Measurements from ENCODE around the gene CYB5B.
A peak's percentile ranks its signal among the peaks of the same experiment; 100 is the strongest.

CYB5B gene

DNA sequence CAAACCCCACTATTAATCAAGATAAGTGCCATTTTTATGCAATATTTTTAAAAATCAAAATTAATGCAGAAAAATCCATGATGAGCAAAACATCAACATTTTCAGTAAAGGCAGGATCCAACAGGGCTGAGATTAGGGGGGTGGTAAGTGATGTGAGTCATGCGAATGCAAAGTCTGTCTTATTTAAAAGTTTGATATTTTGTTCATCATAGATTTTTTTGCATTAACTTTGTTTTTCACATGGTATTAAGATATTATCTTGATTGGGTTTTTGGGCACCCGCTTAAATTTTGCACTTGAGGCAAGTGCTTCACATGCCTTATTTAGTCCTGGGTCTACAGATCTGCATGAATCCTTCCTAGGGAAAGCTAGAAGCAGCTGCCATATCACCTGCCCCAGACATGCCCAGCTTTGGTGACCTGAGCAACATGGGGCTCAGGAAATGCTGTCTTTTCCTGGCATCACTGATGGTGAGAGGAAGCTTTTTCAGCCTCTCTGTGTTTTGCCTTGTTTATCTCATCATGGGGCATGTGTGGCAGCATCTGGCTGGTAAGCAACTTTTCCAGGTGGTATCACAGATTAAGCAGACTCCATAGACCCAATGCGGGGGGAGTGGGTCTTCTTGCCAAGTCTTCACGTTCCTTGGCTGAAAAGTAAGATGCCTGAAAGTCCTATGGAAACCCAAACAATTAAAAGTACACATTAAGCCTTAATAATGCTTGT, 83.8 kb downstream of the CYB5B start:
- no peaks in the 10 kb centered on the region for H3K79me2 ChIP-seq
- H2AFZ ChIP-seq = peak overlapping the region; percentile 8
- no peak overlapping the region for H3K4me3 ChIP-seq (ENCODE audit: low read depth, low read length)
- TF ChIP-seq, protein P1, sequence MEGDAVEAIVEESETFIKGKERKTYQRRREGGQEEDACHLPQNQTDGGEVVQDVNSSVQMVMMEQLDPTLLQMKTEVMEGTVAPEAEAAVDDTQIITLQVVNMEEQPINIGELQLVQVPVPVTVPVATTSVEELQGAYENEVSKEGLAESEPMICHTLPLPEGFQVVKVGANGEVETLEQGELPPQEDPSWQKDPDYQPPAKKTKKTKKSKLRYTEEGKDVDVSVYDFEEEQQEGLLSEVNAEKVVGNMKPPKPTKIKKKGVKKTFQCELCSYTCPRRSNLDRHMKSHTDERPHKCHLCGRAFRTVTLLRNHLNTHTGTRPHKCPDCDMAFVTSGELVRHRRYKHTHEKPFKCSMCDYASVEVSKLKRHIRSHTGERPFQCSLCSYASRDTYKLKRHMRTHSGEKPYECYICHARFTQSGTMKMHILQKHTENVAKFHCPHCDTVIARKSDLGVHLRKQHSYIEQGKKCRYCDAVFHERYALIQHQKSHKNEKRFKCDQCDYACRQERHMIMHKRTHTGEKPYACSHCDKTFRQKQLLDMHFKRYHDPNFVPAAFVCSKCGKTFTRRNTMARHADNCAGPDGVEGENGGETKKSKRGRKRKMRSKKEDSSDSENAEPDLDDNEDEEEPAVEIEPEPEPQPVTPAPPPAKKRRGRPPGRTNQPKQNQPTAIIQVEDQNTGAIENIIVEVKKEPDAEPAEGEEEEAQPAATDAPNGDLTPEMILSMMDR (IDR thresholded peaks at IDR 0.05) = no peak
- no peaks in the 10 kb centered on the region for H3K36me3 ChIP-seq (ENCODE audit: control insufficient read depth, insufficient read depth, low read length)
- no peaks in the 10 kb centered on the region for H3K9me3 ChIP-seq (ENCODE audit: control insufficient read depth, low read length)
- H3K27ac ChIP-seq = no peak overlapping the region
- H3K4me1 ChIP-seq = no peaks in the 10 kb centered on the region
- H3K9ac ChIP-seq = no peak overlapping the region
- H3K27me3 ChIP-seq (ENCODE audit: control insufficient read depth, insufficient read depth, low read length) = no peaks in the 10 kb centered on the region
- H3K4me2 ChIP-seq (ENCODE audit: low read length) = peak overlapping the region; percentile 35

DNA sequence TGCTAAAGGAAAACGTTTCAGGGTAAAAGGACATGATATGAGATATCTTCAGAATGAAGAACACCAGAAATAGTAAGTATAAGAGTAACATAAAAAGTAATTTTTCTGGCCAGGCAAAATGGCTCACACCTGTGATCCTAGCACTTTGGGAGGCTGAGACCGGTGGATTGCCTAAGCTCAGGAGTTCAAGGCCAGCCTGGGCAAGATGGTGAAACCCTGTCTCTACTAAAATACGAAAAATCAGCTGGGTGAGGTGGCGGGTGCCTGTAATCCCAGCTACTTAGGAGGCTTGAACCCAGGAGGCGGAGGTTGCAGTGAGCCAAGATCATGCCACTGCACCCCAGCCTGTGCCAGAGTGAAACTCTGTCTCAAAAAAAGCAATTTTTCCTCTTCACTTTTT, 84.7 kb downstream of the CYB5B start:
- Histone ChIP-seq H3K27me3 (ENCODE audit: control insufficient read depth, insufficient read depth, low read length) (no peaks in the 10 kb centered on the region), H3K36me3 (ENCODE audit: control insufficient read depth, insufficient read depth, low read length) (no peaks in the 10 kb centered on the region), H2AFZ (no peak overlapping the region), H3K27ac (no peak overlapping the region), H3K4me3 (ENCODE audit: low read depth, low read length) (no peak overlapping the region), H3K9ac (no peak overlapping the region), H3K79me2 (no peaks in the 10 kb centered on the region), H3K9me3 (ENCODE audit: control insufficient read depth, low read length) (no peaks in the 10 kb centered on the region), H3K4me1 (peaks cover 5% of the 10 kb centered on the region), H3K4me2 (ENCODE audit: low read length) (no peak overlapping the region)
- TF ChIP-seq, protein P1 (IDR thresholded peaks at IDR 0.05) = no peak

DNA sequence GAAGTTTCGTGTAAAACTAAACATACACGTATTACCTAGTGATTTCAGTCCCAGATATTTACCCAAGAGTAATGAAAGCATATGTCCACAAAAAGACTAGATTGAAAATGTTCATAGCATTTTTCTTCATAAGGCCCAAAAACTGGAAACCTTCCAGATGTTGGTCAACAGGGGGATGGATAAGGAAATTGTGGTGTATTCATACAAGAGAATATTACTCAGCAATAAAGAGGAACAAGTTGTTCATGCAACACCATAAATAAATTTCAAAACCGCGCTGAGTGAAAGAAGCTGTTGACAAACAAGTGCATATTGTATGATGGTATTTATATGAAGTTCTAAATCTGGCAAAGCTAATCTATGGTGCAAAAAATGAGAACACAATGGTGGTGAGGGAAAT, 87.2 kb downstream of the CYB5B start:
- TF ChIP-seq, protein P1 (IDR thresholded peaks at IDR 0.05) = no peak
- H3K27ac ChIP-seq = no peak overlapping the region
- no peak overlapping the region for H2AFZ ChIP-seq
- no peaks in the 10 kb centered on the region for H3K36me3 ChIP-seq (ENCODE audit: control insufficient read depth, insufficient read depth, low read length)
- H3K4me1 ChIP-seq = peaks cover 5% of the 10 kb centered on the region
- H3K4me2 ChIP-seq (ENCODE audit: low read length) = no peak overlapping the region
- H3K79me2 ChIP-seq = no peaks in the 10 kb centered on the region
- H3K27me3 ChIP-seq (ENCODE audit: control insufficient read depth, insufficient read depth, low read length) = no peaks in the 10 kb centered on the region
- H3K9me3 ChIP-seq (ENCODE audit: control insufficient read depth, low read length) = no peaks in the 10 kb centered on the region
- no peak overlapping the region for H3K4me3 ChIP-seq (ENCODE audit: low read depth, low read length)
- H3K9ac ChIP-seq = no peak overlapping the region

DNA sequence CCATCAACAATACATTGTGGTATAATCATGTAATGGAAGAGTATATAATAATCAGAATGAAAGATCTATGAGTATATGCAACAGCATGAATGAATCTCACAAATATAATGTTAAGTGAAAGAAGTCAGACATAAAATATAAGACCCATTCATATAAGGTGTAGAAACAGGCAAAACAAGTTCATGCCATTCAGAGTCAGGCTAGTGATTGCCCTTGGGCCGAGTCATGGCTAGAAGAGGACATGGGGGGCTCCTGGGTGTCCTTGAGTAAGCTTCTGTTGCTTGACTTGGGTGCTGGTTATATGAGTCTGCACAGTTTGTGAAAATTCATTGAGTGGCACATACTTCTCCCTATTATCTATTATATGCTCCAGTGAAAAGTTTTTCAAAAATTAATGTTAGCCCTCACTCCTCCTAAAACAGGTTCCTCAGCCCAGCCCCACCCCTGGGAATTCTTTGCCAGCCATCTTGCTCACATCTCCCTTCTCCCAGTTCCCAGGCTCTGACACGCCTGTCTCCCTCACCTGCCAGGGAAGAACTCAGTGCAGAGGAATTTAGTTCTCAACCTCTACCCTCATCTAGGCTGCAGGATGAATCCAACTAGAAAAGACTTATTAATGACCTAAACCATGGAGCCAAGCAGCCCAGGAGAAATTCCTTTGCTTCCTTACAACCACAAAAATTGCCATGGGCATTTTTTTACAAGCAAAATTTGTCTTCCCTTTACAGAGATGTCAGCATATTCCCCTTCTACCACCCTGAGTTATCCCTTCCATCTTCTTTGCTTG, 89.0 kb downstream of the CYB5B start:
- H3K27ac ChIP-seq = no peak overlapping the region
- H3K9me3 ChIP-seq (ENCODE audit: control insufficient read depth, low read length) = no peaks in the 10 kb centered on the region
- peaks cover 5% of the 10 kb centered on the region for H3K4me1 ChIP-seq
- H3K4me3 ChIP-seq (ENCODE audit: low read depth, low read length) = no peak overlapping the region
- no peak overlapping the region for H3K4me2 ChIP-seq (ENCODE audit: low read length)
- TF ChIP-seq, protein P1 (IDR thresholded peaks at IDR 0.05) = no peak
- no peaks in the 10 kb centered on the region for H3K79me2 ChIP-seq
- H3K36me3 ChIP-seq (ENCODE audit: control insufficient read depth, insufficient read depth, low read length) = no peaks in the 10 kb centered on the region
- H2AFZ ChIP-seq = peak overlapping the region; percentile 65
- no peak overlapping the region for H3K9ac ChIP-seq
- no peaks in the 10 kb centered on the region for H3K27me3 ChIP-seq (ENCODE audit: control insufficient read depth, insufficient read depth, low read length)
